HG02610 (cell line): Measurements from ENCODE around the gene DTNA.

Experiments
- ATAC-seq: cut with Tn5 transposase; IDR thresholded peaks from one replicate; pipeline ENCODE4 v1.9.1; 2021; ENCODE audit warnings: mild to moderate bottlenecking, moderate library complexity; ENCODE audit not compliant: unreplicated experiment

The DTNA gene

DNA sequence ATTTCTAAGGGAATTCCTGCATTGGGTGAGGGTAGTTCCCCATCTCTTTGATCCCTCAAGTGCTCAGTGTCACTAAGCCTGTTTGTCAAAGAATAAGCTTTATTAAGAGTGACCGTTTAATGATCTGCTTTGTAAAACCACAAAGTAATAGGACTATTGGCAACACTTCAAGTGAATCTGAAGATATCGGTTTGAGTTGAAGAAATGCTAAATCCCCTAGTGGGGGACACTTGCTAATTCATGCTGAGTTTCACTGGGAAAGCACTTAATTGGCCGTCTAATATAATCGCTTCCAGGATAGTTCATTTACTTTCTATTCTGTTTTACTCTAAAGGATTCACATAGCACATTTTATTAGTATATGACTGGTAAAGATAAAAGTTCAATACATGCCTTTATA lies 54.4 kb downstream of the DTNA start:
- no peak for ATAC-seq

DNA sequence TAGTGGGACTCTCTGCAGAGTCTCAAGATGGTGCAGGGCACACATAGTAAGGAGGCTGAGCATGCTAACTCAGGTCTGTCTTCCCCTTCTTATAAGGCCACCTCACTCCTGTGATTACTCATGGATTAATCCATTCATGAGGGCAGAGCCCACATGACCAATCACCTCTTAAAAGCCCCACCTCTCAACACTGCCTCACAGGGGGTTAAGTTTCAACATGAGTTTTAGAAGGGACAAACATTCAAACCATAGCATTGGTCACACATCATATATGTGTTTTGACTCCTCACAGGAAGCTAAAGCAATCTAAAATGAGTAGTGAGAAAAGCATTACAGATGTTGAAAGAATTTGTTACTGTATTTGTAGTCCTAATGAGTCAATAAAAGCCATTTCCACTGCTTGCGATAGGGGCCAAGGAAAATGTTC lies 57.5 kb downstream of the DTNA start:
- ATAC-seq, result peak; percentile 72

DNA sequence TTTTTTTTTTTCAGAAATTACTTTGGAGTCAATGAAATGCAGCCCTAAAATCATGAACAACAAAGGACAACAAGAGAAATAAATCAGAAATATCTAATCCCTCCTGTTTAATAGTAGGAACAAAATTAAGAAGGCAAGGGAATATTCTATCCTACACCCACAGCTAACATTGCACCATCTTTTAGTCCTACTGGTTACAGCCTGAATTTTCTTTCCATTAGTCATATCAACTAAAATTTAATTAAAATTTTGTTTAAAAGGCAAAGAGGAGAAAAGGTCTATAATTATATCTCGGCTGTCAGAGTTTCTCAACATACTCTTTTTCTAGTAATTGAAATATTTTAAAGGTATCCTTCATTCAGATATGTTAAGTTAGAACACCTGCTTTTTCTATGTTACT lies 61.9 kb downstream of the DTNA start:
- no peak for ATAC-seq

DNA sequence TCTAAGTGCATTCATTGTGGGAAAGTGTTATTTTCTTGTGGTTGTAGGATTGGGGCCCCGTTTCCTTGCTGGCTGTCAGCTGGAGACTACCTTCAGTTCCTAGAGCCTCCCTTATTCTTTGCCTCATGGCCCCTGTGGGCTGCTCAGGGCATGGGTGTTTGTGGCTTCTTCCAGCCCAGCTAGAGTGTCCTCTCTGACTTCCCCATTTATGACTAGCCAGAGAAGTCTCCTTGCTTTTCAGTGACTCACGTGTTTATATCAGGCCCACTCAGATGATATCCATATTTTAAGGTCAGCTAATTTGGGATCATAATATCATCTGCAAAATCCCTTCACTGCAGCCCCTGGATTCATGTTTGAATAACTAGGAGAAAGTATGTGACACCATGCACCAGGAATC lies 62.8 kb downstream of the DTNA start:
- no peak for ATAC-seq

DNA sequence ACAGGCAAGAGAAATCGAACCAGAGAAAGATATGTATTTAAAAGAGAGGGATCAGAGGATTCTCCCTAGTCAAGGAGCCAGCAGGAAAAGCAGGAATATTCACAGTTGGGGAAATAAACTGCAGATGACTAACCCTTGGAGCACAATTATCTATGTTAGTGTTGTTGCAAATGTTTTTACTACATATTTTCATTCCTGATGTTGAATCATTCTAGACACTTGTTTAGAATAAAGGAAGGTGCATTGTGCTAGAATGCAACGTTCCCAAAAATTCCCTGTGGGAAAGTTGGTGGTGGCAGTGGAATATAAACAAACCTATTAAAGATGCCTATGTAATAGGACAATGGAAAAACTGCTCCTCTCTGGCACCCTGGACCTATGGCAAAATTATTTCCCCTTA lies 63.3 kb downstream of the DTNA start:
- no peak for ATAC-seq

DNA sequence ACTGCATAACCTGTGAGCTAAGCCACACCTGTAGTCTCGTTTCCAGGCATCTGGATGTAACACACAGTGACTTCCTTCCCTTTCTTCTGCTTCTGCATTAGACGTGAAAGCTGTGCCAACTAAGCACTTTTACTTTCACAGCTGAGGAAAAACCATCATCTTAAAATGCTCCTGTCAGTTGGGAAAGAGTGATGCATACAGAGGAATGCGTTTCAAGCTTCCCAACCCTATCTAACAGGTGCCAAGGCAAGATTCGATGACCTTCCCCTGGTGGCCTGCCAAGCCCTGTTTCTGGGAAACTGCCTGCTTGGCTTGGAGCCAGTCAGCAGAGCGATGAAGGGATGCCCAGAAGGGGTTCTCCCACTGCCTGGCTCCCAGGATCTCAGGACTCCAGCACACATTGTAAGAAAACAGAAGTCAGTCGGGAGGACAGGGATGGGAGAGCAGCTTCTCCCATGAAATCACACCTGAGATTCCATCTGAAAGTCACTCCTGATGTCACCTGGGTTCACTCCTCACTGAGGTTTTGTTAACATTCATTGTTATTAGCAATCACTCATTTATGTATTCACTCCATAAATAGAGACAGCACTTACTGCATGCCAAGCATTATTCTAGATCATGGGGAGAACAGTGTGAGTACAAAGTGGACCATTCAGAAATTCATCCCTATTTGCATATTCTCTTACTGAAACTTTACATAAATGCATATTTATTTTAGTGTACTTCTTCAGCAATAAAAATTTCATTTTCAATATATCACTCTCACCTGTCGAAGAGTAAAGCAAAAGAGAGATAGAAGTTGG lies 64.1 kb downstream of the DTNA start:
- ATAC-seq, result no peak

DNA sequence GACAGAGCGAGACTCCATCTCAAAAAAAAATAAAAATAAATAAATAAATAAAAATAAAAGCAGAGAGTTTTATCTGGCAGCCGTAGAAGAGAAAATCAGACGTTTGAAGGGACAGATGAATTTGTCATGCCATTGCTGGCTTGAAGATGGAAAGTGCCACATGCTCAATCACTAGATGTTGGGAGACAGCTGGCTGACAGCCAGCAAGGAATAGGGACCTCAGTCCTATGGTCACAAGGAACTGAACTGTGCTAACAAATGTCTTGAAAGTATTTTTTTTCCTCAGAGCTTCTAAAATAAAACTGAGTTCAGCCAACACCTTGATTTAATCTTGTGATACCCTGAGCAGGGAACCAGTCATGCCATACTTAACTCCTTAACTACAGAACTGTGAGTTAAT lies 65.4 kb downstream of the DTNA start:
- no peak for ATAC-seq

DNA sequence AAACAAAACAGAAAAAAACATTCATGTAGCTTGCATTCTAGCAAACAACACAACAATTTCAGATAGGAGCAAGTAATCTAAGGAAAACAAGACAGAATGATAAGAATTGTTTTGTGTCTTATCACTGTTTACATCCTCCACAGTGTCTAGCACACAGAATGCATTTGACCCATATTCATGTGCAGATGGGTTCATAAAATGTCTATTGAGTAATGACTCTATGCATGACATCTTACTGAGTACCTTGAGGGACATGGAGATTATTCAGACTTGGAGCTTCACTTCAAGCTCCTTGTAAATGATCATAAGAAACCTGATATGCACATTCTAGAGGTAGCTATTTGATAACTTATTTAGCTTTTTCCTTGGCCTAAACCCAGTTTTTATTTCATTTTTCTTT lies 69.0 kb downstream of the DTNA start:
- no peak for ATAC-seq

DNA sequence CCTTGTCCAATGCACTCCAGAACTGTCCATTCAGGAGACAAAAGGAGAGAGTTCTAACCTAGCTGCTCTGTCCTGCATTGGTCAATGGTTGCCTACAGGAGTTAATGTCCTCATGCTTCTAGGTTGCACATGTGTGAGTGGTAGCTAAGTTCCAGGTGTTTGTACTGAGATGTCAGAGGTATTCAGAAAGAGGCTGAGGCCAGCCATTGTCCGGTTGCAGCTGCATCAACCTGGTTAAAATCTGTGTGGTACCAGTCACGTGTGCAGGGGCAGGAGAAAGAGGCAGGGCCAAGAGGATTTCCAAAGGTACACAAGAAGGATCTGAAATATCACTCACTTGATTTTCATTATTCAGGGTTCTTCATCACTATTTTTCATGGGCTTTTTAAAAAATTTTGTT lies 70.8 kb downstream of the DTNA start:
- ATAC-seq, result no peak

DNA sequence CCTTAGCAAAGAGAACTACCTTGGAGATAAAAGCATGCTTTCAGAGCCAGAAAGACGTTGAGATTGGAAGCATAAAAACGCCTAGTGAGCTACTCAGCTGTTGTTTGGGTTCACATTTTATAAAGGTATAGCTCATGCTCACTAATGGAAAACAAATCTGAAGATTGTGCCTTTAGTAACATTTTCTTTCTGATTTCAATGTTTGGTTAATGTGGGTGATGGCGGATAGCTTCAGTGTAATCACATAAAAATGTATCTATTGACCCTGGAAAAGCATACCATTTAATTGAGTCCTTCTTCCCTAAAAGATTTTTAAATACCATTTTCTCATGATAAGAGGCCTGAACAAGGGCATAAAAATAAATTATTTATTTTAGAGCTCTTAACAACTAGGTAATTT lies 73.4 kb downstream of the DTNA start:
- no peak for ATAC-seq

DNA sequence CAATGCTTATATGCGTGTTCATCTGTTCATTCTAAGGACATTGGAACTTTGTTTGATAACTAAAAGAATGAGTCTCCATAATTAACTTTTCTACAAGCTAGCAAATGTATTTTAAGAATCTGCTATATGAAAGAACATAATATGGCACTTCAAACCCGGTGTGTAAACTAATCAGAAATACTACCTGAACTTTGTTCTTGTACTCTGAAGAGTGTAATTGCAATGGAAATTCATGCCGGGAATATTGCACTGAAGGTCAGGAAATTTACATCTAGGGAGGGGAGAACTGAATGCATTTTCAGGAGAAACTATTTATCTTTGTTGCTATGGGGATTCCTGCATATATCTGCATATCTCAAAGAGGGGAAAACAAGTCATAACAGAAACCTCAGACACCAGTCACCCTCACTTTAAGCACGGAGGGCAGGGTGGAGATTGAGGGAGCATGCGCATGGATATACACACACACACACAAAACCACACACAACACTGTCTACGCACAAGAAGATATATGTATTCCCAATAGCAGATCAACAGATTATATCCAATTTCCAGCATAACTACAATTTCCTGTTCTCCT lies 76.2 kb downstream of the DTNA start:
- ATAC-seq, result no peak

DNA sequence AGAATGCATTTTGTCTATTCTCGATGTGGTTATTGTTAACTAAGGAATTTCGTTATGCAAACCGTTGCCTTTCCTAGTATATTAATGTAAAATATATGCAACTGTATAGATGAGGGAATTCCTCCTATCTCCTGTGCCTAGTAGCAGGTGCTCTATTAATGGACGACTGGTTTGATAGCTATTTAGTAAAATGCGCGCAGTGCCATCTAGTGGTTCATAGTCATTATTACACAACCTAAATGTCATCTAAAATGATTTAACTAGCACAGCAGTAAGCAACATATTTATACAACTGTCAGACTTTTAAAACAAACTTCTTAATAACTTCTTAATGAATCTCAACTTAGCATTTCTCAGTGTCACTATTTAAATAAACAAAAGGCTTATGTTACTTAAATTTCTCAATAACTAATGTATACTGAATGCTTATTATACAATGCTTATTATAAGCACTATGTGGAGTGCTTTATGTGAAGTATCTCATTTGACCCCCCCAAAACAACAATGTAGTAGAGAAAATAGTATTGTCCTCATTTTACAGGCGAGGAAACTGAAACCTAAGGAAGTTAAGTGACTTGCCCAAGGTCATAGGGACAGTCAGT lies 77.9 kb downstream of the DTNA start:
- peak; percentile 69 for ATAC-seq

DNA sequence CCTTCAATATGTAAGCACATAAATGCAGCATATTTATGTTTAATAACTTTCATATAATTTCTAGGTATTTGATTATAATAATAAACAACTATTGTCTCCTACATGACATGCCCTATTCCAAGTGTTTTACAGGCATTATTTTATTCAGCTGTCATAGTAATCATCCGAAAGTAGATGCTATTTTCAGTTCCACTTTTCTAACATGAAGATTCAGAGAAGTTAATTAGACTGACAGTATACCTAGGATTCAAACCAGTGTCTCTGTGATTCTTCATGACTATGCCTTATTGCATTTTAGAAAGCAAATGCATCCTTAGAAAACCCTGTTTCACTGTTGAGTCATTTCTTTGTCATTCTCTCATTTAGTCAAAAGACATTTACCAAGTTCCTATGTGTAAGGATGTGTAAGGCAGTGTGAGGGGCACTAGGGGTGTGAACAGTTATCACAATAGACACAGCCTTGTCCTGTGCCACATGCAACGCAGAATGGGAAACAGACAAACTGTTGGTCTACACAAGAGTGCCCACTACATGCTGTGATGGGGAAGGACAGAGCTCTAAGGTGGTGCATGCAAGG lies 79.8 kb downstream of the DTNA start:
- ATAC-seq, result no peak

DNA sequence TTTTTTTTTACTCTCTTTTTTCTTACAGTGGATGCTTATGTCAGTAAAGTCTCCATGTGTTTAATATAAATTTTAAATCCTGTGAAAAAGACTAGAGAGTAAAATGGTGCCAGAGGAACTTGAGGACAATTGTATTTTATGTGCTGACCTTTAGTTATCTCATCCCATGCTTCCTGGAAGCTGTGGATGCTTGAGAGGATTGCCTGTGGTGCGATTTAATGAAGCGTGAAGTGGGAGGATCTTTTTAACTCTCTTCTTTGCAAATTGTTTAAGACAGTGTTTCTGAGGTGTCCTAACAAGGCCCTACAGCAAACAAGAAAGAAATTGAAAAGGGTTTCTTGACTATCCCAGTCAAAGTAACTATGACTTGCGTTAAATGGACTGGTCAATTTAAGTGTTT lies 84.2 kb downstream of the DTNA start:
- no peak for ATAC-seq

DNA sequence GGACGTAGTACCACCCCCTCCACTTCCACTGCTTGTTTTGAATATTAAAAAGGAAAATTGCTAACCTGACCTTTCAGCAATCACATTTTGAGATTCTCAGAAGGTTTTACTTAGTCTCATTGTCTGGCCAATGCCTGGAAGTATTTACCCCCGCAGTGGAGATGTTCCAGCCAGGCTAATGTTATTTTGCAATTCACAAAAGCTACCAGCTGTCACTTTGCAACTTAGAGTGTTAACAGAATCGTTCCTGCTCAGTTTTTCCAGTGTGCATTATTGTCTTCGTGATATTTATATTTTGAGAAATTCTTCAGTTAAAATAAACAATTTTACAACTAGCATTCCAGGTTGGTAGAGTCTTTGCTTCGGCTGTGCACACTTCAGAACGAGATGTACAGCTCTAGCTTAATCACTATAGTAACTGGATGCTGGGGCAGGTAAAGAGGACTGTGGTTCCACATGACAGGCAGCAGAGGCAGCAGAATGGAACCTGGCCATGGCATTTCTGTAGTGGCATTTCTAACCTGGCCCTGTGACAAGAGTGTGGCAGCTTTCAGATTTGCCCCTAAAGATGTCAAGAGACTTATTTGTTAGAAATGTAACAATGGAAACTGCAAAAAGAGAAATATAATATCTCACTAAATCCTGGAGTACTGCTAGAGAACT lies 85.1 kb downstream of the DTNA start:
- ATAC-seq, result no peak

DNA sequence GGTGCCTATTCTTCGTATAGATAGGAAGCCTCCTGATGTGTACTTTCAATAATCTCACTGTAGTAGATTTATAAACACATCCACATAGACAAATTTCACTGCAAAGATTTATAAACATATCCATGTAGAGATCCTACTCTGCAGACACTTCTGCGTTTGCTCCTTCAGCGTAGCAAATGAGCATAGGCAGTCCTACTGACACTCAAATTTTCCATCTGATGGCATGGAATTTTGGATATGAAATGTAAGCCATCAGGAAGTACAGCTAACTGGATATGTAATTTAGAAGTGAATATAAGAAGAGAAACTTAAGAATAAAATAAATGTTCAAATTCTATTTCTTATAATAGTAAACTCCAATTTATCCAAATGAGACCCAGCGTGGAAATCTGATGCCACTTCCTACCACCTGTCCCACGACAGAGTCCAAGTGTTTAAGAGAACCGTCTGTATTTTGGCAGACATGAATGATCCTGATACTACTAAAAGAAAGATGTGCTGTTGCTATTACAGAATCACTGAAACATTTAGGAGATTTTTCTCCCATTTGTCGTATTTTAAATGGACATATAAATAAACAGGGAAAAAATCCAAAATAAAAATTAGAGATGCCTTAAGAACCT lies 86.0 kb downstream of the DTNA start:
- ATAC-seq, result no peak

DNA sequence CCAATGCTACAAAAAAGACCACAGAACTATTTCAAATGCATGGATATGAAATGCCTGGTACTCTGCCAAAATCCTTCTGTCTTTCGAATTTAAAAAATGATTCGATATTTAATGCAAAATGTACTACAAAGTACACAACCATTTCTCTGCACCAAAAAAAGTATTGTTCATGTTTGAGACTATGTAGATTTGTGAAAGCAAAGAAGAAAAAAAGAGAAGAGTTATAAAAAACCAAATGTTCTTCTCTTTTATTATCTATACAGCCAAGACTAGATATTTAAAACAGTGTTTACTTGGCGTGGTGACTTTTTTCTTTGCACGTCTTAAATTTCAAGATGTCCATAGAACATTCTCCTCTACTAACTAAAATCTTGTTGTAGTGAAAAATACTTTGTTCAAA lies 89.2 kb downstream of the DTNA start:
- no peak for ATAC-seq

DNA sequence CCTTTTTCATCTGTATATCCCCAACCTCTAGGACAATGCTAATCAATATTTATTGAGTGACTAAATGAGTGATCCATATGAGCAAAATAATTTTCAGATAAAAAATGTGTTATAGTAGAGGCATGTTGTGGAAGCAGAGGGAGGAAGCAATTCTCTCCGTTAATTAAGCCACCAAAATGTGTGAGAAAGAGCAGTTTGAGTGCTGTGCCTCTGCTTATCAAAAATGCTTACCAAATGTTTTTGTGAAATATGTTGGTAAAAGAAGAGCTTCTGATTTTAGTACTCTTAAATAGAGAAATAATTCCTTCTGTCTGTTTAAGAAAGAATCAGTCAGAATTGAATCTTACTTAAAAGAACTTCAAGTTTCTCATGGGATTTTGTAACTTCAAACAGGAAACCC lies 90.3 kb downstream of the DTNA start:
- ATAC-seq, result no peak

DNA sequence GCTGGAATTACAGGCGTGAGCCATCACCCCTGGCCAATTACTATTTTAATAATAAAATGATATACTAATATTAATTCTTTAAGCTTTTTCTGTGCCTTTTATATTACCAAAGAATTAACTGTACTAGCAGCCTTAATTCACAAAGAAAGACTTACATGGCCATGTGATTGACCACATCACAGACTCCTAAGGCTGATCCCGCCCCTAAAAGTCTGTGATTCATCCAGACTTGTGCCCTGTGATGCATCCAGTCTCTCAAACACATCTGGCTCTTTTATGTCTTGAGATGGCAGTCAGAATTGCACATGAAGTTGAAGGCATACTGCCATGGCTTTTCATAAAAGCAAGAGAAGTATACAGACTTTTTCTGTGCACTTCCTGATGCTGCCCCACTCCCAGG lies 91.7 kb downstream of the DTNA start:
- no peak for ATAC-seq

DNA sequence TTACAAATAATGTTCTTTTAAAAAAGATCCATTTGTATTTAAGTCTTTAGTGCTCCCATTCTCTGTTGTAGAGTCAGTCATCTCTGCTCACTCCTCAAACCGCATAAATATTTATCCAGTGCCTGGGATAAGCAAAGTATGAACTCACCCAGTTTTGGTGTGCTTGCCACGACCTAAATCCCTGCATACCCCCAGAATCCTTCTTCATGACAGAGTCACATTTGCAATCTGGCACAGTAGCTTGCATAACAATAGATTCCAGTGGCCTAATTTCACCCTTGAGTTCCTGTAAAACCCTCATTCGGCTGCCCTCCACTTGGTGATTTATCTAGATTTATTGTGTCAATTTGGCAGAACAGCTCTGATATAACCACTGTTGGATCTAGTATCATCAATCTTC lies 92.9 kb downstream of the DTNA start:
- no peak for ATAC-seq

DNA sequence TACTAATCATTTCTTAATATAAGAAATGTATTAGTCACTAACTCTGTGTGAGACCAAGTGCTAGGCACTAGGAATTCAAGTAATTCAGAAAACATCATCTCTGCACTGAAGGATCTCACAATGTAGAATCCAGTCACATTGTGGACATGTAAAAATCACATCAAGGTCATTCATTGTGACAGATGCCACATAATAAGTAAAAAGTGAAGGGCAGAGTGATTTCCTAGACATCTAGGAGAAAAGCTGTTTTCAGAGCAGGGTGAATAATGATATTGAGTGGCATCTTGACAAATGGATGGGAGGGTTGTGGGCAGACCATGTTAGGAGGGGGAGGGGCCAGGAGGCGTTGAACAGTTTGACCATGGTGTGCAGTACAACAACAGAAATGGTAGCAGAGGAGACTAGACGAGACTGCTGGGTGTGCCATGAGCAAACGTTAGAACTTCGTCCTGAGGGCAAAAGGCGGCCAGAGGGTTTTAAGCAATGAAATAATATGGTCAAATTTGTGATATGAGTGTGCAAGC lies 93.8 kb downstream of the DTNA start:
- ATAC-seq, result no peak
